Activated naive CD4-positive, alpha-beta T cell (primary cell): Measurements from ENCODE around the gene RAC3.

ENCODE experiments used
- DNase-seq, 4 experiments: peaks; one replicate each; lab custom pipeline; 2025; lab: John Stamatoyannopoulos, UW

The RAC3 gene

DNA sequence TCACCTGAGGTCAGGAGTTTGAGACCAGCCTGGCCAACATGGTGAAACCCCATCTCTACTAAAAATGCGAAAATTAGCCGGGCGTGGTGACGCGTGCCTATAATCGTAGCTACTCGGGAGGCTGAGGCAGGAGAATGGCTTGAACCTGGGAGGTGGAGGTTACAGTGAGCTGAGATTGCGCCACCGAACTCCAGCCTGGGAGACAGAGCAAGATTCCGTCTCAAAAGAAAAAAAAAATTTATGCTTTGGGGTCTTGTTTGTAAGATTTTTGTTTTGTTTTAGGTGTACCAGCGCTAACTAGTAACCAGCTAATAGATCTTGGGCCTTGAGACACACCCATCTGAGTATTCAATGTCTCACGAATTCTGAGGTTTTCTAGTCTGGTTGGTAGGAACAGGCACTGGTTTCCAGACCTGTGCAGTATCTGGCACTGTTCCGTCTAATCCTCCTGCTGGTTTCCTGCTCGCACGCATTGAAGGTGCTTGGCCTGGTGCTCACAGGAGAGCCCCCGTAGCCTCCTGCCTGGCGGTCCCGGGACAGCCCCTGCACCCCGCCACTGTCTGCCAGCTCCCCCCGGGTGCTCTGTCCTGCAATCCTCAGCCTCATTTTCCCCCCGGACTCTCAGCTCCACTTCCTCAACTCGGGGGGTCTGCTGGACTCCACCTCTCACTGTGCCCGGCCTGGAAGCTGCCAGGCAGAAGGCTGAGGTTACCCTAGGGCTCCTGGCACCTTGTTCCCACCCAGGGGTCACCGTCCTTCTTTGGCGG, 44.7 kb downstream of the RAC3 start:
- no peak for DNase-seq

DNA sequence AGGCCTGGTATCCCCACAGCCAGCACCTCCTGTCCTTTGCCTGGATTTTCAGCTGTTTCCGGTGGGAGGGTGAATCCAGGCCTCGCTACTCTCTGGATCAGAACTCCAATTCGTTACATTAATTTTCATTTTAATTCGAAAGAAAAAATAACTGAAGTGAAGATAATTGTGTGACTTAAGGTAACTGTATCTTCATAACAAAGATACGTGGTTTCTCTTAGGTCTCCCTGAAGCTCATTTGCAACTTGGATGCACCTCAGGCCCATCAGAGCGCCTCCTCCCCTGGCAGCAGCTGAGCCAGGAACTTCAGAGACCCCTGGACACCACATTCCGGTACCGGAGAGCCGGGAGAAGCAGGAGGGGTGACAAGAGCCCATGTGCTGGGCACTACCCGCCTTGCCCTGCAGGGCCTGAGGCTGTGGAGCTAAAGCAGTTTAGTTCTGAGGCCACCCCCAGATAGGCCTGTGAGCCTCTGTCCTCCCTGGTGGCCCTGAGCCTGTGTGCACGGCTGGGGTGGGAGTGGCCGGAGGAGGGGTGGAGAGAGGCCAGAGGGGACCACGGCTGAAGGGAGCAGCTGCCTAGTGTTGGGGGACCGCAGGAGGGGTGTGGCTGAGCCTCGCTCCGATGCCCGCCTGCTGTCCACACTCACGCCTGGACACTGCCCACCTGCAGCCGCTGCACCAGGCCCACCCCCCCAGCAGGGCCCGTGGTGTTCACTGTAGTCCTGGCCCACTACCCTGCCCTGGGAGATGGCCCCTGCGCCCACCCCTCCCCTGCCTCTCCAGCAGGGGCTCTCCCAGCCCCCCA, 45.5 kb downstream of the RAC3 start:
- DNase-seq = no peak

DNA sequence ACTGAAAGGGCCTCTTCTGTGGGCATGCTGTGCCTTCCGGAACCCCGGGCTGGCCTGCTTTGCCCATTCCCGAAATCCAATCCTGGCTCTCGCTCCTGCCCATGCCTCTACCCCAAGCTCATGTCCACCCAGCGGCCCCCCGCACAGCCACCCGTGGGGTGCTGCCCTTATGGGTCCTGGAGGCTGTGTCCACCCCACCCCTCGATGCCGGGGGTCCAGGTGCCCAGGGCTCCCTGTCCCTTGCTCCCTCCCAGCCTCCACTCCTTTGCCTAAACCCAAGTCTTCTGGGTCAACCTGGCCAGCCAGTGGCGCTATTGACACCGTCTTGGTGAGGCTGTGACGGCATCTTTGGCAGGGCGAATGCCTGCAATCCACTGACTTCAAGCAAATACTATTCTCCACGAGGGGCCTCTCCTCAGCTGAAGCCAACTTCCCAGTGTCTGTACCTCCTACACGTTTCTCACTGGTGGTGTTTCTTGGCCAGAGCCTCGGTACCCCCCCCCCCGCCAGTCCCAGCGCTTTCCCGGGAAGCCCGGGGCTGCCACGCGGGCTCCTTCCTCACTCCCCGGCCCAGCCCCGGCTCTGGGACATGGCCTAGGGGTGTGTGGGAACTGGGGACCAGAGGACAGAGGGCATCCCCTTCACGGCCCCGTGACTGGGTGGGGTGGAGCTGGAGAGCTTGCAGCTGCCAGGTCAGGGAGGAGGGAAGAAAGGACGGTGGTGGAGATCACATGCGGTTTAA, 46.3 kb downstream of the RAC3 start:
- DNase-seq = no peak

DNA sequence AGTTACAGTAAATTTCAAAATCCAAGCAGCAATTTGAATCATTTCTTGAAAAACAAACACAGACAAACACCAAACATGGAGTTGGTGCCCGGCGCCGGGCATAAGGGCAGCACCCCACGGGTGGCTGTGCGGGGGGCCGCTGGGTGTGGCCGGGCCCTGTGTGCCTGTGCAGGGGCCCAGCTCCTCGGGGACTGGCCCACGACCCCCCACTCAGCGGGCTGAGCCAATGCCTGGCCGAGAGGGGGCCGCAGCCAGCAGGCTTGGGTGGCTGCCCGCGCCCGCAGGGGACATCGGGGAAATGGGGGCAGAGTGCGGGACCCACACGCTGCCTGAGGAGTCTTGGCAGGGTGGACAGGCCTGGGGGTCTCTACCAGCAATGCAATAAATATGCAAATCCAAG, 47.0 kb downstream of the RAC3 start:
- no peak for DNase-seq

DNA sequence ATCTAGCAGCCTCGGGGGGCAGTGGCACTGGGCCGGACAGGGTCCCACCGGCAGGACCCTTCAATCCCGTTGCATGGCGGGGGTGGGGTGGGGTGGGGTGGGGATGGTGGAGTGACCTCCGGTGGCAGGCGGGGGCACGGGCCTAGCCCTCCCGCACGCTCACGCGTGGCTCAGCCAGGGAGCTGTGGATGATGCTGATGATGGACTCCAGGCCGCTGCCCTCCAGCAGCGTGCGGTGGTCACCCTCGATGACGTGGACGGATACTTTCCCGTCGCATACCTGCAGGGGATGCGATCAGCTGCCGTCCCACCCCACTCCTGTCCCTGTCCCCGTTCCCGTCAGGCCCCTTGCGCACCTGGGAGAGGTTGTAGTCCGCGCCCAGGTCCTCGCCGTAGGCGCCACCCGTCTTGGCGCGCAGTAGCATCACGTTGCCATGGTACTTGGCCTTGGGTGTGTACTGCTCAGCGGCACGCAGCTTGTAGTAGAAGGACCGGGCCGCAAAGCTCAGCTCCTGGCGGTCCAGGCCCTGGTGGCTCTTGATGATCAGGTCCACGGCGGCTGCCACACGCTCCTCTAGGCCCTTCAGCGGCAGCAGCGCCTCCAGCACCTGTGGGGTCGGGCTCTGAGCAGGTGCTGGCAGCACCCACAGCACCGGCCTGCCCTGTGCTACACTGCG, 47.7 kb downstream of the RAC3 start:
- no peak for DNase-seq

DNA sequence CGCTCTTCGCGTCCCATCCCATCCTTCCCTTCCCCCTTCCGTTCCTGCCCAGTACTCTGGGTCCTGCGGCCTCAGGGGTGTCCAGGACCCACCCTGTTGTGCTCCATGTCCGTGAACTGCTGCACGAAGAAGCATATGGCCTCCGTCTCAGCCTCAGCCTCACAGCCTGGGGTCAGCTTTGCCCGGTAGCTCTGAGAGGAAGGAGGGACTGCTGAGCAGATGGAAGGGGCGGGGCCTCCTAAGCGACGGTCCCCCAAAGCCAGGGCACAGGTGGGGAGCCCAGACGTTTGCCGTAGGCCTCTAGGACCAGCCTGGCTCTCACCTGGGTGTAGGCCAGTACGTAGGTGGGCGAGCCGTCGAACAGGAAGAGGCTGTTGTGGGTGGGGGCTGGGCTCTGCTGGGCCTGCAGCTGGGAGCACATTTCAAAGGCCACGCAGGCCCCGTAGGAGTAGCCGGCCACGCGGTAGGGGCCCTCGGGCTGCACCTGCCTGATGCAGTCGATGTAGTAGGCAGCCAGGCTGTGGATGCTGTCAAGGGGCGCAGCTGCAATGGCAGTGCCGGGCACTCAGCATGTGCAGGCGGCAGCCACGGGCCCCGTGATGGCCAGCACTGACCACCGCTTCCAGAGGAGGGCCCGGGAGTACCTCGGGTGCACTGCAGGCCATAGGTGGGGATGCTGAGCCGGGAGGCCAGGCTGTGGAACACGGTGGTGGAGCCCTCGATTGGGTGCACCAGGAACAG, 48.7 kb downstream of the RAC3 start:
- DNase-seq = no peak

DNA sequence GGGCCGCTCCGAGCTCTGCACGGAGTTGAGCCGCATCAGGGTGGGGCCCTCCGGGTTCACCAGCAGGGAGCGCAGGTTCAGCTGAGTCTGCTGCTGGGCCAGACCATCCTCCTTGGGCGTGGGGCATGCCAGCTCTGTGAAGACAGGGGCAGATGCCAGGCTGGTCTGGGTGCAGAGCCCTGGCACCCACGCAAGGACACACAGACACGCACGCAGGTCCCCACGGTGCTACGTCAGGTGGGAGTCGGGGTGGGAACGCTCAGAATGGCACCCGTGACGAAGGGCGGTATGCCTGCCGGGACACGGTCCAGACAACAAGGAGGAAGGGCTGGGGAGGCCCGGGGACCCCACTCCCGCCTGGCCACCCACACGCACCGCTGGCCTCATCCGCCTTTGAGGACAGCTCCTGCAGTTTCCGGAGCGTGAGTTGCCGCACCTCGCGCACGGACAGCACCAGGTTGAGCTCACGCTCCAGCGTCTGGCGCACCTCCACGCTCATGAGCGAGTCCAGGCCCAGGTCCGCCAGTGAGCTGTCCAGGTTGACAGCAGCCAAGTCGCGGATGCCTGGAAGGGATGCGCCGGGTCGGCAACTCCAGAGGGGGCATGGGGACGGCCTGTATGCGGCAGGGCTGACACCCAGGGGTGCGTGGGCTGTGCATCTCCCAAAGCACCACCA, 49.4 kb downstream of the RAC3 start:
- DNase-seq = no peak

DNA sequence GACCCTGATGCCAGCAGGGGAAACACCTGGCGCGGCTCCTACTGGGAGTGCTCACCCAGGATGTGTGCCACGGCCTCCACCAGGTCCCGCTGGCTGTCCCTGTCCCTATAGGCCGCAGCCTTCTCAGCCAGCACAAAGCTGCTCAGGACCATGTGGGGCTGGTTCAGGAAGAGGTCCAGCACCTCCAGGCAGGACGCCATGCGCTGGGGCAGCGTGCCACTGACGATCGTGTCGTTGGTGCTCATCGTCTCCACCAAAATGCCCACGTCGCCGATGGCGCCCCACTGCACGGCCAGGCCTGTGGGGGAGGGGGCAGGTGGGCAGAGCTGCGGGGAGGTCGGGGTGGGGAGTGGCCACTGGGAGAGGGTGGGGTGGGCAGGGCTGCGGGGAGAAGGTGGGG, 50.1 kb downstream of the RAC3 start:
- no peak for DNase-seq

DNA sequence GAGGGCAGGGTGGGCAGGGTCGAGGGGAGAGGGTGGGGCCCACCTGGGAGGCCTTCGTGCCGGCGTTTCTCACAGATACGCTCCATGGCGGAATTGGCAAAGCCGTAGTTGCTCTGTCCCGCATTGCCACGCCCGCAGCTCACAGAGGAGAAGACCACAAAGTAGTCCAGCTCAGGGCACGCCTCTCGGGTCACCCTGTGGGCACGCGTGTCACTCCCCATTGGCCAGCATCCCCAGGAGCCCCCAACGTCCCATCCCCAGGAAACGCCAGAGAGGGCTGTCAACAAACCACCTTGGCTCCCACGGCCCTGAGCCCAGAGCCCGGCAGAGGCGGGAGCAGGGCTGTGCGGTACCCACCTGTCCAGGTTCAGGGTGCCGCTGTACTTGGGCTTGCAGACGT, 50.5 kb downstream of the RAC3 start:
- no peak for DNase-seq

DNA sequence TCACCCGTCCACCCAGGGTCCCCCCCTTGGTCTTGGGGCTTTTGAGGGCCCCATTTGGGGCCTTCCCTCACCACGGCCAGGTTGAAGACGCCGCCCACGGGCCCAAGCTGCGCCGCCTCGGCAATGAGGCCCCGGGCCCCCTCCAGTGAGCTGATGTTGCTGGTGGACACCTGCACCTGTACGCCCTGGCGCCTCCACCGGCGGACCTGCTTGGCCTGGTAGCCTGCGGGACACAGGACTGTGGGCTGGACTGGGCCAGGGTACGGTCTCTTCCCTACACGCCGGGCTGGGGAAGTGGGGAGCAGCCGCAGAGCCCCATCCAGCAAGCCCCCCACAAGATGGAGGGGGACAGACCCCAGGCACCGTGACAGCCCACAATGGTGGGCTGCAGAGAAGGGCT, 51.0 kb downstream of the RAC3 start:
- no peak for DNase-seq

DNA sequence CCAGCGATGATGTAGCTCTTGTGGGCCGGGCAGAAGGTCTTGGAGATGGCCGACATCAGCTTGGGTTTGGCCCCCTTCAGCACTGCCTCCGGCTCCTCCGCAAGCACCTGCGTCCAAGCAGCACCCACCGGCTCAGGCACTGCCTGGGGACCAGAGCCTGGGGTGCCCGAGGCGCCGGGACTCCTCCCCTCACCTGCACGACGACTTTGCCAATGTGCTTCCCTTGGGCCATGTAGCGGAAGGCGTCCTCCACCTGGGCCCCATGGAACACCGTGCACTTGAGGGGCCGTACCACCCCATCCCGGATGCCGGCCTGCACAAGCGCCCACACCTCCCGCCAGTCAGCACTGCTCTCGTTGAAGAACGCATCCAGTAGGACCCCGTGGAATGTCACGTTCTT, 51.5 kb downstream of the RAC3 start:
- DNase-seq = no peak
